Stimulated activated naive CD8-positive, alpha-beta T cell treated with anti-CD3 and anti-CD28 coated beads, Interleukin-15, amount 100 ng/mL, for 72 hours (primary cell): ENCODE results near the gene GLOD4.
"Not testable (repeated sequence)": the region's sequence is repeated elsewhere in the genome, so short reads cannot be mapped to it uniquely, and the experiment has no call there.

ENCODE experiments used
- ATAC-seq: fragments of 150-1000 bp; cut with Tn5 transposase; 2 replicates; pipeline ENCODE4 v1.10.0; 2021; ENCODE audit warnings: mild to moderate bottlenecking, moderate library complexity
- DNase-seq, 2 donors: peaks; one replicate each; pipeline ENCODE4 v3.0.0; 2021 to 2022
- H3K27ac Mint-ChIP-seq, 2 donors: one replicate each; pipeline ENCODE4 v1.8.0; 2022; ENCODE audit warnings: mild to moderate bottlenecking in 2 of 2, mixed read lengths in 2 of 2, moderate library complexity in 2 of 2
- H3K27me3 Mint-ChIP-seq: one replicate; pipeline ENCODE4 v1.8.0; 2022; ENCODE audit warnings: mixed read lengths
- H3K4me1 Mint-ChIP-seq: one replicate; pipeline ENCODE4 v1.8.0; 2022; ENCODE audit warnings: mild to moderate bottlenecking, mixed read lengths
- H3K4me3 Mint-ChIP-seq, 2 donors: one replicate each; pipeline ENCODE4 v1.8.0; 2022; ENCODE audit warnings: mild to moderate bottlenecking in 2 of 2, mixed read lengths in 2 of 2, moderate library complexity in 1 of 2
- H3K9me3 Mint-ChIP-seq, 2 donors: one replicate each; pipeline ENCODE4 v1.8.0; 2022; ENCODE audit warnings: mixed read lengths in 2 of 2

GLOD4 gene

GRCh38 chr17:806781-807522, 24.9 kb upstream of the GLOD4 start:
- DNase-seq = no peak
- Mint-ChIP-seq H3K4me1 (no peaks in the 10 kb centered on the region), H3K27me3 (peaks cover 11% of the 10 kb centered on the region), H3K9me3 (no peaks in the 10 kb centered on the region), H3K27ac (no peak overlapping the region), H3K4me3 (no peak overlapping the region)
- no peak for ATAC-seq

GRCh38 chr17:806346-806745, 24.3 kb upstream of the GLOD4 start:
- no peaks in the 10 kb centered on the region for H3K9me3 Mint-ChIP-seq
- no peak overlapping the region for H3K27ac Mint-ChIP-seq
- peaks cover 11% of the 10 kb centered on the region for H3K27me3 Mint-ChIP-seq
- no peaks in the 10 kb centered on the region for H3K4me1 Mint-ChIP-seq
- DNase-seq (no peak), ATAC-seq (no peak)
- no peak overlapping the region for H3K4me3 Mint-ChIP-seq

DNA sequence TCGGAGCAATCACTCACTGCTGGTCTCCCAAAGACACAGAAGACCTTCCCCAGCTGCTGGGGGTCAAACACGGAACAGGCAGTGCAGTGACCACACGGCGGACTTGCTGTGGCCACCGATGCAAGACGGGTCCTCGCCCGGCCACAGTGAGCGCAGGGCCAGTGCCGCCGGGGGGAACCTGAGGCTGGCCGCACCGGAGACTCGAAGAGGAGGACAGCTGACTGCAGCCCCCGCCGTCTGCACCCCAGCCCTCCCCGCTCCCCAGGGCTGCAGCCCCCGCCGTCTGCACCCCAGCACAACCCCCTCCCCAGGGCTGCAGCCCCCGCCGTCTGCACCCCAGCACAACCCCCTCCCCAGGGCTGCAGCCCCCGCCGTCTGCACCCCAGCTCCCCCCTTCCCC, 23.8 kb upstream of the GLOD4 start:
- ATAC-seq, H3K27ac Mint-ChIP-seq, H3K4me1 Mint-ChIP-seq, H3K4me3 Mint-ChIP-seq, DNase-seq, H3K9me3 Mint-ChIP-seq: not testable (repeated sequence)
- H3K27me3 Mint-ChIP-seq = peaks cover 11% of the 10 kb centered on the region

GRCh38 chr17:804541-805435, 22.7 kb upstream of the GLOD4 start:
- DNase-seq (no peak), ATAC-seq (no peak)
- Mint-ChIP-seq H3K4me1 (no peaks in the 10 kb centered on the region), H3K4me3 (no peak overlapping the region), H3K9me3 (no peaks in the 10 kb centered on the region), H3K27ac (no peak overlapping the region), H3K27me3 (peaks cover 8% of the 10 kb centered on the region)

GRCh38 chr17:802901-803881, 21.1 kb upstream of the GLOD4 start:
- no peaks in the 10 kb centered on the region for H3K4me1 Mint-ChIP-seq
- H3K27me3 Mint-ChIP-seq = no peaks in the 10 kb centered on the region
- DNase-seq = no peak
- H3K9me3 Mint-ChIP-seq = no peaks in the 10 kb centered on the region
- ATAC-seq = peak; percentile 31
- H3K4me3 Mint-ChIP-seq = no peak overlapping the region
- peak overlapping the region in 1 of 2 donors; percentile 82 for H3K27ac Mint-ChIP-seq

DNA sequence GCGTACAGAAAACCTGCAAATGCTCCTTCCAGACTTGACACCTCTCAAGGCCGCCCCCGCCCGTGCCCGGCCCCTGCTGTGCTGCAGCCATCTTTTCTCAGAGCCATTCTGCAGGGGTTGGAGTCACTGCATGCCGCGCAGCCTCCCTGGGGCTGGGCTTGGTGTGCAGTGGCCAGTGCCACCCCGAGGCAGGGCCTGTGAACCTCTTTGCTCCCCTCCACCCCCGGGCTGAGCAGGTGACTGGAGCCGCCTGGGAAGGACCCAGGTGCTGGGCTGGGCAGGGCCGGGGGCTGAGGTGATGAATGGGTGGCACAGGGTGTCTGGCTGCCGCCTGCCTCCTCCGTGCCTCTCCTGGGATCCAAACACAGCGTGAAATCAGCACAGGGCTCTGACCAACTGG, 20.4 kb upstream of the GLOD4 start:
- no peak overlapping the region for H3K27ac Mint-ChIP-seq
- no peaks in the 10 kb centered on the region for H3K4me1 Mint-ChIP-seq
- no peak overlapping the region for H3K4me3 Mint-ChIP-seq
- H3K27me3 Mint-ChIP-seq = no peaks in the 10 kb centered on the region
- ATAC-seq (no peak), DNase-seq (no peak)
- no peaks in the 10 kb centered on the region for H3K9me3 Mint-ChIP-seq

DNA sequence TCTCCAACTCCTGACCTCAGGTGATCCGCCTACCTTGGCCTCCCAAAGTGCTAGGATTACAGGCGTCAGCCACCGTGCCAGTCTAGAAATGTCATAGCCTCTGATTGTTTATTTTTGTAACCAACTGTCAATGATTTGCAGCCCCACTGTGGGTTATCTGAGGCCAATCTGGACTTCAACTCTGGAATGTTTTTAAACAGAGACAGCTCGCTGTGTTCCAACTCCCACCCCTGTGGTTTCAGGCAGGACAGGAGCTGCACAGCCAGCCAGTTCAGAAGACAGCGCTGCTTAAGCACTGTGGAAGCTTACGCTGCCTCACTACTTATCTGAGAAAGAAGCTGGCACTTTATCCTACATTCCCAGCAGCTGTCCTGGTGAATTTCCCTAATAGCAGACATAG, 19.6 kb upstream of the GLOD4 start:
- no peaks in the 10 kb centered on the region for H3K4me1 Mint-ChIP-seq
- no peaks in the 10 kb centered on the region for H3K9me3 Mint-ChIP-seq
- ATAC-seq (no peak), DNase-seq (no peak)
- no peaks in the 10 kb centered on the region for H3K27me3 Mint-ChIP-seq
- no peak overlapping the region for H3K27ac Mint-ChIP-seq
- H3K4me3 Mint-ChIP-seq = no peak overlapping the region

GRCh38 chr17:800446-801242, 18.6 kb upstream of the GLOD4 start:
- no peaks in the 10 kb centered on the region for H3K4me1 Mint-ChIP-seq

DNA sequence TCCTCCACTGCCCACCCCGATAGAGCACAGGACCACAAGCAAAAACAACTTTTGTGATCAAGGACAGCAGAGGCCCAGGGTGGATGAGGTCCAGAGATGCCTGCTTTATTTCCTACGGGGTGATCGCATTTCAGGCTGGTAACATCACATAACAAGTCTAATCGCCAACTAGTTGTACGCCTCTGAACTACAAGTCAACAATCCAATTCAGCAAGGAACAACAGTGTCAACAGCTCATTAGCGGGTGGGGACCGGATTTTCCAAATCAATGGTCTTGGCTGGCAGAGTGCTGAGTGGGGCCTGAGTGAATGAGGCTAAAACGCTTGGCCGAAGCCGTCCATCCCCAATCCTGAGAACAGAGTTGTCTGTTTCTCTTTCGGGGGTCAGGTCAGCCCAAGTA, 17.2 kb upstream of the GLOD4 start:
- no peak overlapping the region for H3K4me3 Mint-ChIP-seq
- H3K4me1 Mint-ChIP-seq = peaks cover 8% of the 10 kb centered on the region
- ATAC-seq (no peak), DNase-seq (no peak)
- H3K27ac Mint-ChIP-seq = no peak overlapping the region
- H3K9me3 Mint-ChIP-seq = no peaks in the 10 kb centered on the region
- no peaks in the 10 kb centered on the region for H3K27me3 Mint-ChIP-seq

More at GRCh38 chr17:800446-801242, 18.6 kb upstream of the GLOD4 start:
- no peak for ATAC-seq
- no peak overlapping the region for H3K4me3 Mint-ChIP-seq
- no peak overlapping the region for H3K27ac Mint-ChIP-seq
- no peaks in the 10 kb centered on the region for H3K9me3 Mint-ChIP-seq
- DNase-seq = no peak
- H3K27me3 Mint-ChIP-seq = no peaks in the 10 kb centered on the region

- Mint-ChIP-seq H3K4me1 (peaks cover 8% of the 10 kb centered on the region), H3K27ac (no peak overlapping the region), H3K27me3 (no peaks in the 10 kb centered on the region), H3K9me3 (no peaks in the 10 kb centered on the region), H3K4me3 (no peak overlapping the region)
- DNase-seq (no peak), ATAC-seq (no peak)
Measured at GRCh38 chr17:798246-798645, 16.2 kb upstream of the GLOD4 start.

DNA sequence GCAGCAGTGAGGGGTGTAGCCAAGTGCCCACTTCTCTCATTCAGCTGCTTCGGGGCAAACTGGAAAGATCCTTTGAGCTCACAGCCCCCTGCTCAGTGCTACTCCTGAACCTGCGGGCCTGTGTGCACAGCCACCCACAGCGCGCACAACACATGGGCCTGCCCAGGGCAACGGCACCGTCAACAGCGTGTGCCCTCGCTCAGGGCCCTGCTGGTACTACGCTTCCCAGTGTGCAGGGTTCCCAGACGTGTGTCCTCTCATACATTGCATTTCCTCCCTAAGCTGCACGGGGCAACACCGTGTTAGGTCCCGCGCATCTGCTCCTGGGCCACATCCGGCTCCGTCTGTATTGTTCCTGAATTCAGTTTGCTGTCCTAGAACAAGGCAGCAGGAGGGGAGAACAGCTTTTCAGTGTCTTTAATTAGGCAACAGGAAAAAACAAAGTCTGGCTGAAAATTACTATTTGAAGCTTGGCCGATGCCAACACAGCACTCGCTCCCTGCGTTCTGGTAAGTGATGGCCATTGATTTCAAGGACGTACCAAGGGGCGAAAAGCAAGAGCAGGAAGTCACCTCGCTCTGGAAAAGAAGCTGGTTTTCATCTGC, 15.3 kb upstream of the GLOD4 start:
- Mint-ChIP-seq H3K4me1 (peaks cover 8% of the 10 kb centered on the region), H3K9me3 (no peaks in the 10 kb centered on the region), H3K27ac (no peak overlapping the region), H3K27me3 (no peaks in the 10 kb centered on the region), H3K4me3 (no peak overlapping the region)
- ATAC-seq (no peak), DNase-seq (no peak)

- ATAC-seq (no peak), DNase-seq (no peak)
- Mint-ChIP-seq H3K9me3 (no peaks in the 10 kb centered on the region), H3K27ac (no peak overlapping the region), H3K4me3 (no peak overlapping the region), H3K27me3 (no peaks in the 10 kb centered on the region), H3K4me1 (peaks cover 8% of the 10 kb centered on the region)
Measured at GRCh38 chr17:796609-797008, 14.5 kb upstream of the GLOD4 start.

DNA sequence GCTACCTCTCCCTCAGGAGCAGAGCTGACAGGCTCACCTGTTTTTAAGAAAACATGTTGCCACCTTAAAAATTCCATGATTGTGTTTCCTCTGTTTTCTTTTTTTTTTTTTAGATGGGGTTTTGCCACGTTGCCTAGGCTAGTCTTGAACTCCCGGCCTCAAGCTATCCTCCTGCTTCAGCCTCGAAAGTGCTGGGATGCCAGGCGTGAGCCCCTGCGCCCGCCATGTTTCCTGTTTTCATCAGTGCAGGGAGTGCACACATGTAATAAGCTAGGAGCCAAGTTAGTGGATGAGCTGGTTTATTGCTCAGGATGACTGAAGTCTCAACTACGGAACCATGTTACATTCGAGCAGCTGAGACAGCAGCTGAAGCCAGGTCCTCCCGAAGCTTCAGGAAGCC, 13.6 kb upstream of the GLOD4 start:
- Mint-ChIP-seq H3K27ac (no peak overlapping the region), H3K4me1 (peaks cover 8% of the 10 kb centered on the region), H3K9me3 (no peaks in the 10 kb centered on the region), H3K27me3 (no peaks in the 10 kb centered on the region), H3K4me3 (no peak overlapping the region)
- DNase-seq (no peak), ATAC-seq (no peak)

DNA sequence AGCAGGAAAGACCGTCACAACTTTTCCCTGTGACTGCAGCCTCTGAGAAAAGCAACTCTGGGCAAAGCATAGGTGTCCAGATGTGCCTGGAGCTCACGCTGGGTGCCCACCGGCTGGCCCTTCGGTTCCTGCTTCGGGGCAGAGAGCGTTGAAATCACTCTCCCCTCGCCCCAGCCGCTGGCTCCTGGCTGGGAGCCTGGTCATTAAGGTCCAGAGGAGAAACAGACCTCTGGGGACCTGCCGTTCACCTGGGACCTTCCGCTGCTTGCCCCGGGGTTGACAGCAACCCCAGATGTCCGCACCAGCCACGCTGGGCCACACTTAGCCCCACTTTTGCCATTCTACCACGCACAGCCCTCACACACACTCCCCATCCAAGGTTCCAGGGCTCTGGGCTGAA, 13.2 kb upstream of the GLOD4 start:
- peak overlapping the region in 1 of 2 donors; percentile 66 for H3K27ac Mint-ChIP-seq
- H3K4me1 Mint-ChIP-seq = peaks cover 8% of the 10 kb centered on the region
- H3K4me3 Mint-ChIP-seq = no peak overlapping the region
- no peaks in the 10 kb centered on the region for H3K27me3 Mint-ChIP-seq
- DNase-seq = no peak
- H3K9me3 Mint-ChIP-seq = no peaks in the 10 kb centered on the region
- no peak for ATAC-seq
